K562 (cell line): Measurements from ENCODE around the gene LCNL1. TPM values are rescaled to one million over a fixed set of nuclear protein-coding genes. Genes with fewer than 3 reads are reported as not detected.

ENCODE experiments used
- ATAC-seq: fragments of 200-7000 bp; cut with Tn5 transposase; 3 replicates; pipeline ENCODE4 v1.9.1; 2020; ENCODE audit warnings: moderate library complexity
- BruUV-seq: library from RNA; stranded (reverse); fragments of 400-500 nt; replicated peaks from 2 replicates; lab custom pipeline; 2021; lab: Mats Ljungman, UMichigan
- CTCF ChIA-PET: fragments of 300-600 bp; formaldehyde crosslinking; extraction: SDS; loops from one replicate; lab custom pipeline; 2021; ENCODE audit warnings: low intra/inter-chr PET ratio; lab: Yijun Ruan, JAX
- POLR2A ChIA-PET: fragments of 300-600, 350-650 bp; sonication (Branson Sonifier 250); formaldehyde crosslinking; extraction: SDS; loops from one replicate; lab custom pipeline; 2021; ENCODE audit warnings: antibody characterized with exemption, inconsistent platforms; lab: Yijun Ruan, JAX
- DNase-seq, 4 experiments: peaks; one replicate each; pipeline versions ENCODE4 v3.0.0 to v3.0.0-alpha.2; 2011 to 2018; ENCODE audit warnings: low spot score in 3 of 4, mixed read lengths in 3 of 4; ENCODE audit errors: extremely low read depth in 1 of 4
- FAIRE-seq: peaks from 2 replicates; lab custom pipeline; 2011; peaks lifted over from hg19 to GRCh38; lab: Jason Lieb, UNC
- H2AFZ ChIP-seq: 2 replicates; pipeline ENCODE4 v1.6.0; 2011; ENCODE audit warnings: low read depth, low read length, control low read depth, inconsistent platforms
- H3K27ac ChIP-seq: fragments of 200-600 bp; 3 replicates; pipeline ENCODE4 v1.8.0; 2011; ENCODE audit warnings: low read depth, mild to moderate bottlenecking, control low read depth, inconsistent platforms, low read length, moderate library complexity, mixed read lengths; ENCODE audit errors: extremely low read depth
- H3K27me3 ChIP-seq, 2 experiments: fragments of 300-600 bp in 1 of 2; 2 replicates in 1 of 2; 3 replicates in 1 of 2; pipeline versions ENCODE4 v1.6.0 to v1.8.0; 2011; ENCODE audit warnings: inconsistent platforms in 2 of 2, low read length in 2 of 2, mild to moderate bottlenecking in 1 of 2, mixed read lengths in 1 of 2, moderate library complexity in 1 of 2; ENCODE audit not compliant: control insufficient read depth in 2 of 2, insufficient read depth in 2 of 2
- H3K36me3 ChIP-seq: fragments of 300-600 bp; 3 replicates; pipeline ENCODE4 v1.8.0; 2011; ENCODE audit warnings: mild to moderate bottlenecking, low read length, inconsistent platforms; ENCODE audit not compliant: control insufficient read depth, insufficient read depth
- H3K4me1 ChIP-seq, 2 experiments: fragments of 200-600 bp in 1 of 2; replicated peaks in 1 of 2; 2 replicates in 1 of 2; 3 replicates in 1 of 2; pipeline versions ENCODE4 v1.5.1 to v1.8.0; 2011; ENCODE audit warnings: inconsistent platforms in 2 of 2, low read length in 2 of 2, mild to moderate bottlenecking in 1 of 2, mixed read lengths in 1 of 2, moderate library complexity in 1 of 2; ENCODE audit not compliant: control insufficient read depth in 2 of 2, insufficient read depth in 2 of 2
- H3K4me2 ChIP-seq: 2 replicates; pipeline ENCODE4 v1.6.1; 2011; ENCODE audit warnings: low read length, control low read depth, inconsistent platforms, mixed read lengths; ENCODE audit not compliant: insufficient read depth
- H3K4me3 ChIP-seq: fragments of 200-600 bp; sonication (generic), shearing (Covaris generic); 2 replicates; pipeline ENCODE4 v1.5.1; 2016; ENCODE audit warnings: control low read depth, inconsistent platforms
- H3K79me2 ChIP-seq: fragments of 200-600 bp; 3 replicates; pipeline ENCODE4 v1.8.0; 2011; ENCODE audit warnings: low read length, inconsistent platforms; ENCODE audit not compliant: control insufficient read depth, insufficient read depth
- H3K9ac ChIP-seq, 2 experiments: 2 replicates each; pipeline versions ENCODE4 v1.6.0 to v1.6.1; 2011; ENCODE audit warnings: low read depth in 2 of 2, low read length in 2 of 2, control low read depth in 1 of 2, inconsistent platforms in 1 of 2, mild to moderate bottlenecking in 1 of 2, mixed read lengths in 1 of 2; ENCODE audit not compliant: insufficient read depth in 1 of 2
- H3K9me1 ChIP-seq: one replicate; pipeline ENCODE4 v1.6.0; 2011; ENCODE audit warnings: inconsistent platforms, mild to moderate bottlenecking, low read length, moderate library complexity; ENCODE audit not compliant: control insufficient read depth, insufficient read depth
- H3K9me3 ChIP-seq: replicated peaks from 2 replicates; pipeline ENCODE4 v1.5.1; 2011; ENCODE audit warnings: low read depth, low read length, inconsistent platforms; ENCODE audit not compliant: control insufficient read depth, insufficient read depth
- H4K20me1 ChIP-seq: replicated peaks from 2 replicates; pipeline ENCODE4 v1.6.1; 2011; ENCODE audit warnings: low read length, inconsistent platforms, mixed read lengths; ENCODE audit not compliant: control insufficient read depth, insufficient read depth
- ESRRA ChIP-seq: fragments of 450-650 bp; IDR thresholded peaks from 2 replicates; pipeline ENCODE4 v1.6.1; 2014; ENCODE audit warnings: low read depth, mild to moderate bottlenecking, moderate library complexity, borderline replicate concordance
- GABPB1 ChIP-seq: sonication (generic); formaldehyde crosslinking; IDR thresholded peaks from 2 replicates; pipeline ENCODE4 v1.8.0; 2022; ENCODE audit warnings: mild to moderate bottlenecking, missing genetic modification reagents
- HDAC6 ChIP-seq: IDR thresholded peaks from 2 replicates; pipeline ENCODE4 v1.6.1; 2012; ENCODE audit warnings: low read depth, mild to moderate bottlenecking, control low read depth, inconsistent platforms, low read length, moderate library complexity
- JUND ChIP-seq, 2 experiments: IDR thresholded peaks; 2 replicates in 1 of 2; 3 replicates in 1 of 2; pipeline ENCODE4 v1.6.1; 2011; ENCODE audit warnings: borderline replicate concordance in 2 of 2, low read depth in 2 of 2, low read length in 2 of 2, improper control_type of control experiment in 1 of 2, missing biosample characterization in 1 of 2, missing genetic modification characterization in 1 of 2, missing genetic modification reagents in 1 of 2
- KLF6 ChIP-seq: fragments of 250-450 bp; sonication (Bioruptor Pico); IDR thresholded peaks from 2 replicates; pipeline ENCODE4 v1.4.0; 2020; ENCODE audit warnings: mild to moderate bottlenecking, moderate library complexity, borderline replicate concordance
- MYNN ChIP-seq, 2 experiments: sonication (generic); formaldehyde crosslinking in 1 of 2; IDR thresholded peaks; 2 replicates each; pipeline versions ENCODE4 v1.5.0 to v1.6.1; 2016 to 2020; ENCODE audit warnings: antibody characterized with exemption in 1 of 2, missing genetic modification reagents in 1 of 2
- PML ChIP-seq: IDR thresholded peaks from 2 replicates; pipeline ENCODE4 v1.6.1; 2012; ENCODE audit warnings: low read length, inconsistent platforms
- TAF7 ChIP-seq: fragments of 450-650 bp; IDR thresholded peaks from 2 replicates; pipeline ENCODE4 v1.6.1; 2016; ENCODE audit warnings: missing genetic modification characterization, missing compliant biosample characterization
- TAF9B ChIP-seq: fragments of 450-650 bp; IDR thresholded peaks from 2 replicates; pipeline ENCODE4 v1.6.1; 2018; ENCODE audit warnings: mild to moderate bottlenecking; ENCODE audit not compliant: partially characterized antibody
- TEAD4 ChIP-seq, 2 experiments: sonication (generic) in 1 of 2; formaldehyde crosslinking in 1 of 2; IDR thresholded peaks; 2 replicates each; pipeline versions ENCODE4 v1.6.1 to v1.8.0; 2012 to 2022; ENCODE audit warnings: borderline replicate concordance in 1 of 2, inconsistent platforms in 1 of 2, low read length in 1 of 2, mild to moderate bottlenecking in 1 of 2, missing genetic modification reagents in 1 of 2
- TSC22D4 ChIP-seq: fragments of 450-650 bp; IDR thresholded peaks from 2 replicates; pipeline ENCODE4 v1.6.1; 2016; ENCODE audit warnings: missing genetic modification characterization, missing biosample characterization, control low read depth
- ZBTB17 ChIP-seq: fragments of 450-650 bp; formaldehyde crosslinking; IDR thresholded peaks from 2 replicates; pipeline ENCODE4 v1.4.0; 2020; ENCODE audit warnings: mild to moderate bottlenecking
- ZBTB43 ChIP-seq: sonication (generic); formaldehyde crosslinking; IDR thresholded peaks from 2 replicates; pipeline ENCODE4 v1.8.0; 2023; ENCODE audit warnings: mild to moderate bottlenecking, missing genetic modification reagents
- ZBTB7A ChIP-seq: IDR thresholded peaks from 2 replicates; pipeline ENCODE4 v1.6.1; 2011; ENCODE audit warnings: low read depth, mild to moderate bottlenecking, low read length, moderate library complexity, borderline replicate concordance; ENCODE audit not compliant: control insufficient read depth
- WGBS: fragments of 100-300 bp; shearing (Covaris generic); methylation state at CpG from one replicate; pipeline ENCODE4 v1.1.6; 2016; ENCODE audit warnings: low coverage, mixed read lengths; ENCODE audit not compliant: insufficient coverage; ENCODE audit errors: missing lambda C conversion rate; 5-methylcytosine and 5-hydroxymethylcytosine counted together
- in situ Hi-C: fragments of 300-500 bp; cut with MboI; formaldehyde crosslinking; loops from 4 replicates; pipeline ENCODE4 v1.15.0; 2018; ENCODE audit warnings: inconsistent platforms, mixed read lengths
- intact Hi-C: fragments of 100-400 bp; cut with micrococcal nuclease; formaldehyde crosslinking; loops from 2 replicates; pipeline ENCODE4 v1.14.2; 2022
- polyA plus RNA-seq, 8 experiments: library from polyadenylated mRNA; depleted of rRNA in 4 of 8; stranded (reverse) in 5 of 8; unstranded in 3 of 8; fragments of >200 nt; fragmentation: Nextera tagmentation in 2 of 8; fragmentation: Illumina TruSeq in 1 of 8; extraction: Ambion mirVana in 2 of 8; extraction: Trizol in 1 of 8; gene quantifications; 2 replicates each; pipeline versions ENCODE4 v1.2.1 to v1.2.3, GENCODE V29; 2011 to 2014; ENCODE audit warnings: inconsistent platforms in 1 of 8, missing spikeins in 1 of 8
- total RNA-seq, 7 experiments: library from RNA; depleted of rRNA in 6 of 7; stranded (reverse); fragments of >200 nt in 6 of 7; fragmentation: Illumina TruSeq in 2 of 7; extraction: Trizol in 2 of 7; gene quantifications; 2 replicates each; pipeline versions ENCODE4 v1.2.1 to v1.2.3, GENCODE V29; 2011 to 2021; ENCODE audit warnings: low replicate concordance in 1 of 7
- TF ChIP-seq, protein P1 (sequence below): sonication (generic); formaldehyde crosslinking; IDR thresholded peaks from 2 replicates; pipeline ENCODE4 v1.8.0; 2022; ENCODE audit warnings: mild to moderate bottlenecking, missing genetic modification reagents
- TF ChIP-seq, protein P2 (sequence below), 2 experiments: fragments of 450-650 bp; IDR thresholded peaks; 2 replicates each; pipeline ENCODE4 v1.6.1; 2016

Gene LCNL1
- total and polyA plus RNA-seq, 9 of the 15 experiments (the other 6 are each of a cell fraction or from before 2014, with no cell fraction given): 0.04 to 0.16 (median 0.04) TPM; not detected in 4

DNA sequence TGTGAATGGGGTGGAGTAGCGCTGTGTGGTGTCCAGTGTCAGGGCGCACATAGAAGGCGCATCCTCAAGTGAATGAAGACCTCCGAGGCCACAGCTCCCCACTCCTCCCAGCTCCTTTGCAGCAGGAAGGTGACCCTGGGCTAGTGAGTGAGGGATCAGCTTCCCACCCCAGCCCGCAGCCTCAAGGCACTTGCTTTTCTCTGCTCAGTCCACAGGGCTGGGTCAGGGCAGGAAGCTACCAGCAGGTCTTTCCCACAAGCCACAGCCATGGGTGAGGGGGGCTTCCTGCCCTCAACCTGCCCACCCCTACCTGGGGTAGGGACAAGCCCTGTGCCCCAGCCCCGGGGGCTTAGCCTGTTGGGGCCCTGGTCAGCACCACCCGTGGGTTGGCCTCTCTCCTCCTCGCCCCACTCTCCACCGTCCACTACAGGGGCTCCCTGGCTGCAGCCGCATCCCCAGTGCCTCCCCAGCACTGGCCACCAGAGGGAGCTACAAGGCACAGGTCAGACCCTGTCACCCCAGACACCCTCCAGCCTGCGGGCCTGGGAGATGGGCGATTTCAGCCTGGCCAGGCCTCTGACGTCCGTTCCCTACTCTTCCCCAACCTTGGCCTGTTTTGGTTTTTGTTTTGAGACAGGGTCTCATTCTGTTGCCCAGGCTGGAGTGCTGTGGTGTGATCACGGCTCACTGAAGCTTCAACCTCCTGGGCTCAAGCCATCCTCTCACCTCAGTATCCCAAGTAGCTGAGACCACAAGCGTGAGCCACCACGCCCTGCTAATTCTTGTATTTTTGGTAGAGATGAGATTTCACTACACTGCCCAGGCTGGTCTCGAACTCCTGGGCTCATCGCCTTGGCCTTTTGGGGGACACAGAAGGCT, 46.5 kb downstream of the LCNL1 start (continued):
- TF ChIP-seq JUND (IDR thresholded peaks at IDR 0.05; ENCODE audit: borderline replicate concordance, low read depth, low read length) (0 out of 2 replicates have a peak, but pooled peaks have one; percentile 3), JUND (tag; IDR thresholded peaks at IDR 0.05; ENCODE audit: borderline replicate concordance, low read depth, low read length) (no peak; the same call in 2 of the 3 replicates), TAF7 (tag) (no peak), ESRRA (peak; percentile 91), ZBTB7A (peak; percentile 69)

- intact Hi-C loops (no loop called here), in situ Hi-C loops (no loop called here)
- Histone ChIP-seq H3K27me3 (no peaks in the 10 kb centered on the region), H3K27ac (no peak overlapping the region), H3K9ac (no peak overlapping the region), H3K9me1 (no peaks in the 10 kb centered on the region), H4K20me1 (no peaks in the 10 kb centered on the region), H3K4me2 (no peak overlapping the region), H3K4me1 (peaks cover 9 to 85% of the 10 kb centered on the region in 2 experiments; a peak in 4 of 5 replicates), H3K79me2 (peaks cover 3% of the 10 kb centered on the region; the same call in 1 of the 3 replicates), H3K4me3 (no peak overlapping the region), H2AFZ (no peak overlapping the region), H3K36me3 (no peaks in the 10 kb centered on the region), H3K9me3 (no peaks in the 10 kb centered on the region)
- TF ChIP-seq KLF6 (CRISPR knock-in tag) (no peak), TSC22D4 (tag) (no peak), ZBTB43 (no peak), ZBTB17 (CRISPR knock-in tag) (no peak), HDAC6 (no peak), TAF9B (no peak), GABPB1 (CRISPR knock-in tag) (no peak), MYNN (IDR thresholded peaks at IDR 0.05) (no peak), MYNN (CRISPR knock-in tag; IDR thresholded peaks at IDR 0.05) (no peak), PML (no peak), TEAD4 (IDR thresholded peaks at IDR 0.05; ENCODE audit: low read length) (no peak), TEAD4 (CRISPR knock-in tag; IDR thresholded peaks at IDR 0.05; ENCODE audit: borderline replicate concordance) (no peak)
- TF ChIP-seq, protein P1, sequence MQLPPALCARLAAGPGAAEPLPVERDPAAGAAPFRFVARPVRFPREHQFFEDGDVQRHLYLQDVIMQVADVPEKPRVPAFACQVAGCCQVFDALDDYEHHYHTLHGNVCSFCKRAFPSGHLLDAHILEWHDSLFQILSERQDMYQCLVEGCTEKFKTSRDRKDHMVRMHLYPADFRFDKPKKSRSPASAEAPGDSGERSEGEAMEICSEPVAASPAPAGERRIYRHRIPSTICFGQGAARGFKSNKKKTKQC (CRISPR knock-in tag): no peak
- TF ChIP-seq, protein P2, sequence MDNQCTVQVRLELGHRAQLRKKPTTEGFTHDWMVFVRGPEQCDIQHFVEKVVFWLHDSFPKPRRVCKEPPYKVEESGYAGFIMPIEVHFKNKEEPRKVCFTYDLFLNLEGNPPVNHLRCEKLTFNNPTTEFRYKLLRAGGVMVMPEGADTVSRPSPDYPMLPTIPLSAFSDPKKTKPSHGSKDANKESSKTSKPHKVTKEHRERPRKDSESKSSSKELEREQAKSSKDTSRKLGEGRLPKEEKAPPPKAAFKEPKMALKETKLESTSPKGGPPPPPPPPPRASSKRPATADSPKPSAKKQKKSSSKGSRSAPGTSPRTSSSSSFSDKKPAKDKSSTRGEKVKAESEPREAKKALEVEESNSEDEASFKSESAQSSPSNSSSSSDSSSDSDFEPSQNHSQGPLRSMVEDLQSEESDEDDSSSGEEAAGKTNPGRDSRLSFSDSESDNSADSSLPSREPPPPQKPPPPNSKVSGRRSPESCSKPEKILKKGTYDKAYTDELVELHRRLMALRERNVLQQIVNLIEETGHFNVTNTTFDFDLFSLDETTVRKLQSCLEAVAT (IDR thresholded peaks at IDR 0.05): no peak
- no peak for ATAC-seq
- no TSS peak for BruUV-seq
- POLR2A ChIA-PET: interaction anchor here (0.6 to 0.7 kb wide), 3 partner anchors 82 to 154 kb away, joined by 3 to 4 read pairs (median 3); no protein-coding TSS in a partner anchor
- DNase-seq: no peak
- 26% methylated on average over 12 of the region's 15 CpGs for WGBS
- no peak for FAIRE-seq
- CTCF ChIA-PET: interaction anchor here (0.6 to 3.0 kb wide), 6 partner anchors 14 to 246 kb away, joined by 3 to 17 read pairs (median 4); partner anchors contain the start of genes NPDC1 and TMEM141
These were observed 47.2 kb downstream of the LCNL1 start for GRCh38 chr9:137030006-137030405.
